ENCODE measurements around the gene SHB.

SHB gene

GRCh38 chr9:37909326-37909725 lies 159.7 kb downstream of the SHB start:
- H3K27ac ChIP-seq = no peak overlapping the region
- TF ChIP-seq, protein P1, sequence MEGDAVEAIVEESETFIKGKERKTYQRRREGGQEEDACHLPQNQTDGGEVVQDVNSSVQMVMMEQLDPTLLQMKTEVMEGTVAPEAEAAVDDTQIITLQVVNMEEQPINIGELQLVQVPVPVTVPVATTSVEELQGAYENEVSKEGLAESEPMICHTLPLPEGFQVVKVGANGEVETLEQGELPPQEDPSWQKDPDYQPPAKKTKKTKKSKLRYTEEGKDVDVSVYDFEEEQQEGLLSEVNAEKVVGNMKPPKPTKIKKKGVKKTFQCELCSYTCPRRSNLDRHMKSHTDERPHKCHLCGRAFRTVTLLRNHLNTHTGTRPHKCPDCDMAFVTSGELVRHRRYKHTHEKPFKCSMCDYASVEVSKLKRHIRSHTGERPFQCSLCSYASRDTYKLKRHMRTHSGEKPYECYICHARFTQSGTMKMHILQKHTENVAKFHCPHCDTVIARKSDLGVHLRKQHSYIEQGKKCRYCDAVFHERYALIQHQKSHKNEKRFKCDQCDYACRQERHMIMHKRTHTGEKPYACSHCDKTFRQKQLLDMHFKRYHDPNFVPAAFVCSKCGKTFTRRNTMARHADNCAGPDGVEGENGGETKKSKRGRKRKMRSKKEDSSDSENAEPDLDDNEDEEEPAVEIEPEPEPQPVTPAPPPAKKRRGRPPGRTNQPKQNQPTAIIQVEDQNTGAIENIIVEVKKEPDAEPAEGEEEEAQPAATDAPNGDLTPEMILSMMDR (conservative IDR thresholded peaks at IDR 0.05) = no peak

- H3K27ac ChIP-seq = no peak overlapping the region
- TF ChIP-seq, protein P1 (conservative IDR thresholded peaks at IDR 0.05) = no peak
Measured at GRCh38 chr9:37908698-37909186, 160.3 kb downstream of the SHB start.

DNA sequence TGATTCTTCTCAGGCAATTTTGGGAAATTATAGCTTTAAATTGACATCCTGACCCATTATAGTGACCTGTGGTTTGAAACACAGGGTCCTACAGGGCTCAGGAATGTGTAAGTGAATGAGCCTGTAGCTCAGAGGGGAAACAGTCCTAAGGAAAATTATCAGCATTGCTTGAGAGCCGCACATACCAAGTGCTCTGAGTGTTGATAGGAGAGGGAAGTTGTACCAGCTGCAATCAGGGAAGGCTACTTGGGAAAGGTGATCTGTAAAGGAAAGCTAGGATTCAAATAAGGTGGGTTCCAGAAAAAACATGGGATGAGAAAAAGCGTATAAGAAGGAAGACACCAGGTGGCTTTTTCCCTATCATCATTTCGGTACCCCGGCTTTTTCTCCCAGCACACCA lies 160.7 kb downstream of the SHB start:
- TF ChIP-seq, protein P1 (conservative IDR thresholded peaks at IDR 0.05) = no peak
- H3K27ac ChIP-seq = no peak overlapping the region

GRCh38 chr9:37906312-37907239 lies 162.5 kb downstream of the SHB start:
- TF ChIP-seq, protein P1 (conservative IDR thresholded peaks at IDR 0.05) = no peak
- H3K27ac ChIP-seq = no peak overlapping the region

- no peak overlapping the region for H3K27ac ChIP-seq
- TF ChIP-seq, protein P1 (conservative IDR thresholded peaks at IDR 0.05) = no peak
Measured at GRCh38 chr9:37905776-37906175, 163.3 kb downstream of the SHB start.

GRCh38 chr9:37905131-37905505 lies 163.9 kb downstream of the SHB start:
- TF ChIP-seq, protein P1 (conservative IDR thresholded peaks at IDR 0.05) = no peak
- H3K27ac ChIP-seq = peak overlapping the region; percentile 92

DNA sequence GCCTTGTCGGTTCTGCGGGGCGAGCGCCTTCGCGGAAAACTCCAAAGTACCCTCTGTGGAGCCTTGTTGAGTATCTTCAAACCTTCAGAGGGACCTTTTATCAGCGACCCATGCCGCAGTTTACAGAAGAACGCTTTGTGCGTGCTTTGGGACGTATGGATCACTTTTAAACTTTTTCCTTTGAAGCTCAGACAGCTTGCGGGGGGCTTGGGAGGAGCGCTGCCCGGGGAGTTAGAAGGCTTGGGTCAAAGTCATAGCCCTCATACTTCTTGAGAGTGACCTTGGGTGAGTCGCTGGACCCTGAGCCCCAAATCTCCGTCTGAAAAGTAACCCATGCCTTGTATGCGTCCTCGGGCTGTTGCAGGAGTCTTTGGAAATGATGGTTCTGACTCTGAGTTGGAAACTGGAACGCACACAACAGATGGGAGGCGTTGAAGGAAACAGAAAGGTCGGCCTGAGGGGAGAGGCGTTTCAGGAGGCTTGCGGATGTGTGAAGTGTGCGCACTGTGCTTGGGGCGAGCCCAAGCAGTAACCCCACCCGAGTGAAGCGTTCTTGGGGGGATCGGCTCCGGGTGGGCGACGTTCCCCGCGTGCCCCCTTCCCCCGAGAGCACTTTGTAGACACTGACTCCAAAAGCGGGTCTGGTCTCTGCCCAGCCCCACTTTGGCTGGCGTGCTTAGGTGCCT lies 164.4 kb downstream of the SHB start:
- H3K27ac ChIP-seq = peak overlapping the region; percentile 92
- TF ChIP-seq, protein P1 (conservative IDR thresholded peaks at IDR 0.05) = no peak; the same call in none of the 2 replicates
